HEK293T (cell line): ENCODE measurements around the gene CCNY.
"Not testable (repeated sequence)": the region's sequence is repeated elsewhere in the genome, so short reads cannot be mapped to it uniquely, and the experiment has no call there.

ENCODE experiments used
- ARNT ChIP-seq: fragments of 450-650 bp; IDR thresholded peaks from 2 replicates; pipeline ENCODE4 v1.6.1; 2017; ENCODE audit warnings: mild to moderate bottlenecking
- BHLHE40 ChIP-seq: fragments of 450-650 bp; IDR thresholded peaks from 2 replicates; pipeline ENCODE4 v1.6.1; 2016; ENCODE audit warnings: mild to moderate bottlenecking, moderate library complexity, borderline replicate concordance
- ELF4 ChIP-seq: fragments of 450-650 bp; IDR thresholded peaks from 2 replicates; pipeline ENCODE4 v1.6.1; 2017; ENCODE audit warnings: antibody characterized with exemption
- FOXA1 ChIP-seq: fragments of 450-650 bp; IDR thresholded peaks from 2 replicates; pipeline ENCODE4 v1.6.1; 2016; ENCODE audit warnings: mild to moderate bottlenecking
- PKNOX1 ChIP-seq: fragments of 450-650 bp; IDR thresholded peaks from 2 replicates; pipeline ENCODE4 v1.6.1; 2016
- SP1 ChIP-seq: fragments of 450-650 bp; IDR thresholded peaks from 2 replicates; pipeline ENCODE4 v1.6.1; 2017
- SUZ12 ChIP-seq: fragments of 450-650 bp; IDR thresholded peaks from 2 replicates; pipeline ENCODE4 v1.6.1; 2016; ENCODE audit warnings: mild to moderate bottlenecking

- TF ChIP-seq ARNT, SUZ12, ELF4, FOXA1, PKNOX1, SP1, BHLHE40: not testable (repeated sequence)
These were observed 22.2 kb upstream of the CCNY start for GRCh38 chr10:35314142-35314541.
